IMR-90 (cell line): ENCODE data around the gene TBC1D1. TPM values are rescaled to one million over a fixed set of nuclear protein-coding genes. Genes with fewer than 3 reads are reported as not detected.

Source experiments
- ATAC-seq: fragments of 200-7000 bp; cut with Tn5 transposase; 2 replicates; pipeline ENCODE4 v1.9.1; 2020; ENCODE audit warnings: low read depth, mild to moderate bottlenecking, moderate library complexity
- BruUV-seq: library from RNA; stranded (reverse); fragments of 400-500 nt; replicated peaks from 2 replicates; lab custom pipeline; 2021; lab: Mats Ljungman, UMichigan
- CTCF ChIA-PET: fragments of 300-600 bp; formaldehyde crosslinking; extraction: SDS; loops from one replicate; lab custom pipeline; 2021; ENCODE audit warnings: antibody characterized with exemption; lab: Yijun Ruan, JAX
- POLR2A ChIA-PET: fragments of 300-600 bp; sonication (Branson Sonifier 250); formaldehyde crosslinking; loops from one replicate; lab custom pipeline; 2022; ENCODE audit warnings: antibody characterized with exemption; ENCODE audit not compliant: unreplicated experiment; lab: Charles Lee
- DNase-seq: peaks from one replicate; pipeline ENCODE4 v3.0.0; 2013
- H2AFZ ChIP-seq: replicated peaks from 2 replicates; pipeline ENCODE3; 2013; ENCODE audit warnings: low read length, mild to moderate bottlenecking; ENCODE audit not compliant: poor library complexity
- H2AK5ac ChIP-seq: 2 replicates; pipeline ENCODE4 v1.6.1; 2013; ENCODE audit warnings: low read depth, low read length, inconsistent platforms
- H2AK9ac ChIP-seq: replicated peaks from 2 replicates; pipeline ENCODE3; 2013; ENCODE audit warnings: mild to moderate bottlenecking, low read depth, low read length, moderate library complexity; ENCODE audit not compliant: poor library complexity
- H2BK120ac ChIP-seq: 2 replicates; pipeline ENCODE4 v1.6.1; 2013; ENCODE audit warnings: low read depth, low read length, inconsistent platforms
- H2BK15ac ChIP-seq: 3 replicates; pipeline ENCODE4 v1.6.1; 2013; ENCODE audit warnings: low read depth, low read length, inconsistent platforms
- H2BK20ac ChIP-seq: 2 replicates; pipeline ENCODE4 v1.6.1; 2013; ENCODE audit warnings: low read depth, mild to moderate bottlenecking, inconsistent platforms, low read length, moderate library complexity
- H2BK5ac ChIP-seq: 2 replicates; pipeline ENCODE4 v1.6.1; 2013; ENCODE audit warnings: mild to moderate bottlenecking, low read depth, low read length, inconsistent platforms; ENCODE audit not compliant: poor library complexity, severe bottlenecking
- H3K14ac ChIP-seq: replicated peaks from 2 replicates; pipeline ENCODE4 v1.6.1; 2013; ENCODE audit warnings: low read depth, low read length, inconsistent platforms
- H3K18ac ChIP-seq: 2 replicates; pipeline ENCODE4 v1.6.1; 2013; ENCODE audit warnings: low read depth, low read length, control low read depth
- H3K23ac ChIP-seq: 2 replicates; pipeline ENCODE4 v1.6.1; 2013; ENCODE audit warnings: low read depth, low read length, inconsistent platforms
- H3K27ac ChIP-seq: 2 replicates; pipeline ENCODE4 v1.5.1; 2013; ENCODE audit warnings: mild to moderate bottlenecking, control low read depth, low read length; ENCODE audit not compliant: insufficient read depth
- H3K27me3 ChIP-seq: 2 replicates; pipeline ENCODE4 v1.6.1; 2013; ENCODE audit warnings: low read length; ENCODE audit not compliant: control insufficient read depth, insufficient read depth
- H3K36me3 ChIP-seq: 2 replicates; pipeline ENCODE4 v1.6.1; 2013; ENCODE audit warnings: low read length, mixed read lengths; ENCODE audit not compliant: control insufficient read depth, insufficient read depth
- H3K4ac ChIP-seq: 2 replicates; pipeline ENCODE4 v1.6.1; 2013; ENCODE audit warnings: low read depth, low read length, inconsistent platforms
- H3K4me1 ChIP-seq: 2 replicates; pipeline ENCODE4 v1.6.1; 2013; ENCODE audit warnings: low read length, mixed read lengths; ENCODE audit not compliant: control insufficient read depth, insufficient read depth
- H3K4me2 ChIP-seq: 2 replicates; pipeline ENCODE4 v1.6.1; 2013; ENCODE audit warnings: low read depth, mild to moderate bottlenecking, control low read depth, low read length, moderate library complexity
- H3K4me3 ChIP-seq: 2 replicates; pipeline ENCODE4 v1.5.1; 2013; ENCODE audit warnings: low read depth, mild to moderate bottlenecking, control low read depth, low read length, moderate library complexity; ENCODE audit not compliant: insufficient read depth
- H3K56ac ChIP-seq: 2 replicates; pipeline ENCODE4 v1.6.1; 2013; ENCODE audit warnings: low read length, inconsistent platforms; ENCODE audit not compliant: insufficient read depth; ENCODE audit errors: extremely low read depth
- H3K79me1 ChIP-seq, 2 experiments: 2 replicates each; pipeline ENCODE4 v1.6.1; 2013; ENCODE audit warnings: low read length in 2 of 2, inconsistent platforms in 1 of 2, low read depth in 1 of 2
- H3K9ac ChIP-seq: 2 replicates; pipeline ENCODE4 v1.6.1; 2013; ENCODE audit warnings: low read depth, low read length, control low read depth
- H3K9me1 ChIP-seq: 2 replicates; pipeline ENCODE4 v1.6.1; 2013; ENCODE audit warnings: low read length, inconsistent platforms; ENCODE audit not compliant: insufficient read depth
- H3K9me3 ChIP-seq: 2 replicates; pipeline ENCODE4 v1.6.1; 2013; ENCODE audit warnings: low read length; ENCODE audit not compliant: control insufficient read depth, insufficient read depth
- H4K20me1 ChIP-seq: 2 replicates; pipeline ENCODE4 v1.6.1; 2013; ENCODE audit warnings: low read length, inconsistent platforms; ENCODE audit not compliant: insufficient read depth
- H4K5ac ChIP-seq: 2 replicates; pipeline ENCODE4 v1.6.1; 2013; ENCODE audit warnings: mild to moderate bottlenecking, low read depth, low read length, control low read depth
- H4K8ac ChIP-seq, 2 experiments: 2 replicates each; pipeline ENCODE4 v1.6.1; 2013; ENCODE audit warnings: low read depth in 2 of 2, low read length in 2 of 2, control low read depth in 1 of 2, inconsistent platforms in 1 of 2
- H4K91ac ChIP-seq: 2 replicates; pipeline ENCODE4 v1.6.1; 2013; ENCODE audit warnings: low read depth, low read length, inconsistent platforms; ENCODE audit not compliant: insufficient read depth
- BHLHE40 ChIP-seq: fragments of 150-350 bp; IDR thresholded peaks from 2 replicates; pipeline ENCODE4 v1.6.1; 2016; ENCODE audit warnings: mild to moderate bottlenecking, low read depth, low read length
- CEBPB ChIP-seq: IDR thresholded peaks from 2 replicates; pipeline ENCODE4 v1.6.1; 2012; ENCODE audit warnings: low read depth, low read length, improper control_type of control experiment
- CHD1 ChIP-seq: IDR thresholded peaks from 2 replicates; pipeline ENCODE4 v1.6.1; 2012; ENCODE audit warnings: low read depth, low read length, improper control_type of control experiment
- FOS ChIP-seq: fragments of 150-350 bp; IDR thresholded peaks from 2 replicates; pipeline ENCODE4 v1.6.1; 2016; ENCODE audit warnings: low read depth, low read length
- MAFK ChIP-seq: IDR thresholded peaks from 2 replicates; pipeline ENCODE4 v1.6.1; 2012; ENCODE audit warnings: low read depth, low read length, improper control_type of control experiment
- MAZ ChIP-seq: IDR thresholded peaks from 2 replicates; pipeline ENCODE4 v1.6.1; 2012; ENCODE audit warnings: low read depth, mild to moderate bottlenecking, low read length, improper control_type of control experiment, moderate library complexity, borderline replicate concordance
- MXI1 ChIP-seq: IDR thresholded peaks from 2 replicates; pipeline ENCODE4 v1.6.1; 2012; ENCODE audit warnings: low read depth, mild to moderate bottlenecking, low read length, moderate library complexity, borderline replicate concordance
- NFE2L2 ChIP-seq: fragments of 150-350 bp; IDR thresholded peaks from 2 replicates; pipeline ENCODE4 v1.6.1; 2016; ENCODE audit warnings: low read depth, mild to moderate bottlenecking, low read length
- POLR2A ChIP-seq: IDR thresholded peaks from 2 replicates; pipeline ENCODE4 v1.6.1; 2012; ENCODE audit warnings: mild to moderate bottlenecking, low read depth, low read length
- RAD21 ChIP-seq: IDR thresholded peaks from 2 replicates; pipeline ENCODE4 v1.6.1; 2012; ENCODE audit warnings: low read length, improper control_type of control experiment
- RCOR1 ChIP-seq: IDR thresholded peaks from 2 replicates; pipeline ENCODE4 v1.6.1; 2012; ENCODE audit warnings: mild to moderate bottlenecking, low read length, improper control_type of control experiment; ENCODE audit not compliant: insufficient replicate concordance
- RFX5 ChIP-seq: IDR thresholded peaks from 2 replicates; pipeline ENCODE4 v1.8.0; 2012; ENCODE audit warnings: low read depth, mild to moderate bottlenecking, low read length, moderate library complexity
- SMC3 ChIP-seq: fragments of 150-350 bp; IDR thresholded peaks from 2 replicates; pipeline ENCODE4 v1.6.1; 2016; ENCODE audit warnings: low read depth, mild to moderate bottlenecking, antibody characterized with exemption, low read length, moderate library complexity
- WGBS, 2 experiments: methylation state at CpG; one replicate each; pipeline versions ENCODE4 v1.1.5 to v1.1.7; 2013; ENCODE audit warnings: missing lambda C conversion rate in 2 of 2; ENCODE audit not compliant: insufficient read length in 1 of 2; ENCODE audit errors: extremely low coverage in 2 of 2; 5-methylcytosine and 5-hydroxymethylcytosine counted together
- dilution Hi-C: fragments of 300-500 bp; cut with HindIII; formaldehyde crosslinking; loops from one replicate; pipeline ENCODE4 v1.14.3; 2018; ENCODE audit warnings: low sequenced_read_pairs; ENCODE audit not compliant: unreplicated experiment
- in situ Hi-C: fragments of 300-500 bp; cut with MboI; formaldehyde crosslinking; loops from 3 replicates; pipeline ENCODE4 v1.14.3; 2019; ENCODE audit warnings: low sequenced_read_pairs, inconsistent platforms, mixed read lengths
- intact Hi-C: fragments of 100-400 bp; cut with micrococcal nuclease; formaldehyde crosslinking; loops from 2 replicates; pipeline ENCODE4 v1.10.0; 2022
- polyA plus RNA-seq, 3 experiments: library from polyadenylated mRNA; depleted of rRNA; stranded (reverse); fragments of >200 nt; gene quantifications; 2 replicates each; pipeline ENCODE4 v1.2.3, GENCODE V29; 2012; ENCODE audit warnings: low replicate concordance in 1 of 3
- total RNA-seq: library from RNA; depleted of rRNA; stranded (reverse); fragments of >200 nt; gene quantifications from 2 replicates; pipeline ENCODE4 v1.2.3, GENCODE V29; 2012
- TF ChIP-seq, protein P1 (sequence below): conservative IDR thresholded peaks from 2 replicates; pipeline ENCODE4 v1.5.1; 2012; ENCODE audit warnings: mild to moderate bottlenecking, low read depth, low read length, improper control_type of control experiment
- TF ChIP-seq, protein P2 (sequence below): fragments of 150-350 bp; IDR thresholded peaks from 2 replicates; pipeline ENCODE4 v1.6.1; 2016; ENCODE audit warnings: low read depth, mild to moderate bottlenecking, low read length, moderate library complexity, borderline replicate concordance
- TF ChIP-seq, protein P3 (sequence below): fragments of 150-350 bp; IDR thresholded peaks from 2 replicates; pipeline ENCODE4 v1.6.1; 2017; ENCODE audit warnings: mild to moderate bottlenecking, antibody characterized with exemption, low read length, low read depth

The TBC1D1 gene
- total and polyA plus RNA-seq, 2 of the 4 experiments (the other 2 are of a cell fraction): 42.4 to 104 TPM

DNA sequence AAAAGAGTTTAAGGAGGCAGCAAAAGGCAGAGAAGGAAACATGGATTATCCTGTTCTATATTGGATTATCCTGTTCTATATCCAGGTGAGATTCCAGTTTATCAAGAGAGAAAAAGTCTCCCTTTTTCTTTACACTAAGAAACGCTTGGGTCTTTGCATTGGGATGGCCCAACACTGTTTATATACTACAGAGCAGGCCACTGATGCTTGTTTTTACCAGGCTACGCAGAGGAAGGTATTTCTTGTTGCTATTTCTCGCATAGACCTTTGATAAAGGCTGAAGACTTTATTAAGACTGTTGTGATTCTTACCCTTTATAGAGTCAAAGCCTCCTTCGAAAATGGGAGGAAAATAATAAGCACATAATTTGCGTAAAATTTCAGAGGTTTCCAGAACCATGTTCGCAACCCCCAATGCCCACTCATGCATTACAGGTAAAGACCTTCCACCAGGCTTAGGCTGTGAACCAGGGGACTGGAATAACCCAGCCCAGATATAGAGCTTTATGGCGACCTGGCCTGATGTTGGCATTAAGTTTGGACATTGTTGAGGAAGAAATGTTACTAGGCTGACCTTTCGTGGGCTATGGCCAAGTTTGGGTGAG lies 287.6 kb downstream of the TBC1D1 start:
- dilution Hi-C loops (no loop called here), intact Hi-C loops (no loop called here), in situ Hi-C loops (loop anchor here (5.0 kb wide), 1 partner anchor 494 kb away; no protein-coding TSS in a partner anchor)
- no peak overlapping the region for H3K4me3 ChIP-seq
- H2BK20ac ChIP-seq: no peak overlapping the region
- H3K4me2 ChIP-seq: no peak overlapping the region
- DNase-seq (no peak), ATAC-seq (no peak)
- no peak overlapping the region; the same call in 1 of the 2 replicates for H3K4ac ChIP-seq
- BruUV-seq: no TSS peak
- no peaks in the 10 kb centered on the region for H3K36me3 ChIP-seq
- ChIA-PET CTCF (interaction anchor here (0.6 to 2.1 kb wide), 9 partner anchors 96 to 789 kb away, joined by 3 to 9 read pairs (median 4); no protein-coding TSS in a partner anchor), POLR2A (no interaction called here)
- no CpG with 5 or more reads among the region's 8 CpGs for WGBS, 2 experiments
- no peaks in the 10 kb centered on the region for H3K9me3 ChIP-seq
- no peak overlapping the region for H4K5ac ChIP-seq
- no peak overlapping the region for H3K9ac ChIP-seq
- no peaks in the 10 kb centered on the region for H4K20me1 ChIP-seq
- H3K23ac ChIP-seq: no peak overlapping the region
- no peak overlapping the region; the same call in 2 of the 3 replicates for H2BK15ac ChIP-seq
- peak overlapping the region; percentile 81 for H2AK5ac ChIP-seq
- H2AK9ac ChIP-seq: no peak overlapping the region
- no peak overlapping the region for H2BK120ac ChIP-seq
- H4K91ac ChIP-seq: peak overlapping the region; percentile 47
- H3K27ac ChIP-seq: no peak overlapping the region
- peaks cover 12% of the 10 kb centered on the region for H3K4me1 ChIP-seq
- H3K14ac ChIP-seq: no peak overlapping the region
- no peaks in the 10 kb centered on the region for H3K27me3 ChIP-seq
- no peaks in the 10 kb centered on the region for H3K79me1 ChIP-seq
- H3K56ac ChIP-seq: no peak overlapping the region
- H3K18ac ChIP-seq: no peak overlapping the region
- peak overlapping the region; percentile 24 for H2AFZ ChIP-seq
- no peak overlapping the region for H2BK5ac ChIP-seq
- TF ChIP-seq CHD1: no peak
- TF ChIP-seq RFX5: no peak
- TF ChIP-seq FOS: no peak
- TF ChIP-seq, protein P1, sequence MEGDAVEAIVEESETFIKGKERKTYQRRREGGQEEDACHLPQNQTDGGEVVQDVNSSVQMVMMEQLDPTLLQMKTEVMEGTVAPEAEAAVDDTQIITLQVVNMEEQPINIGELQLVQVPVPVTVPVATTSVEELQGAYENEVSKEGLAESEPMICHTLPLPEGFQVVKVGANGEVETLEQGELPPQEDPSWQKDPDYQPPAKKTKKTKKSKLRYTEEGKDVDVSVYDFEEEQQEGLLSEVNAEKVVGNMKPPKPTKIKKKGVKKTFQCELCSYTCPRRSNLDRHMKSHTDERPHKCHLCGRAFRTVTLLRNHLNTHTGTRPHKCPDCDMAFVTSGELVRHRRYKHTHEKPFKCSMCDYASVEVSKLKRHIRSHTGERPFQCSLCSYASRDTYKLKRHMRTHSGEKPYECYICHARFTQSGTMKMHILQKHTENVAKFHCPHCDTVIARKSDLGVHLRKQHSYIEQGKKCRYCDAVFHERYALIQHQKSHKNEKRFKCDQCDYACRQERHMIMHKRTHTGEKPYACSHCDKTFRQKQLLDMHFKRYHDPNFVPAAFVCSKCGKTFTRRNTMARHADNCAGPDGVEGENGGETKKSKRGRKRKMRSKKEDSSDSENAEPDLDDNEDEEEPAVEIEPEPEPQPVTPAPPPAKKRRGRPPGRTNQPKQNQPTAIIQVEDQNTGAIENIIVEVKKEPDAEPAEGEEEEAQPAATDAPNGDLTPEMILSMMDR: no peak
- TF ChIP-seq BHLHE40: no peak
- no peak for TF ChIP-seq CEBPB
- no peak for TF ChIP-seq RCOR1
- no peak for TF ChIP-seq MXI1
- no peak for TF ChIP-seq POLR2A
- TF ChIP-seq, protein P2, sequence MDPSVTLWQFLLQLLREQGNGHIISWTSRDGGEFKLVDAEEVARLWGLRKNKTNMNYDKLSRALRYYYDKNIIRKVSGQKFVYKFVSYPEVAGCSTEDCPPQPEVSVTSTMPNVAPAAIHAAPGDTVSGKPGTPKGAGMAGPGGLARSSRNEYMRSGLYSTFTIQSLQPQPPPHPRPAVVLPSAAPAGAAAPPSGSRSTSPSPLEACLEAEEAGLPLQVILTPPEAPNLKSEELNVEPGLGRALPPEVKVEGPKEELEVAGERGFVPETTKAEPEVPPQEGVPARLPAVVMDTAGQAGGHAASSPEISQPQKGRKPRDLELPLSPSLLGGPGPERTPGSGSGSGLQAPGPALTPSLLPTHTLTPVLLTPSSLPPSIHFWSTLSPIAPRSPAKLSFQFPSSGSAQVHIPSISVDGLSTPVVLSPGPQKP: no peak
- no peak for TF ChIP-seq RAD21
- TF ChIP-seq MAFK: no peak
- TF ChIP-seq, protein P3, sequence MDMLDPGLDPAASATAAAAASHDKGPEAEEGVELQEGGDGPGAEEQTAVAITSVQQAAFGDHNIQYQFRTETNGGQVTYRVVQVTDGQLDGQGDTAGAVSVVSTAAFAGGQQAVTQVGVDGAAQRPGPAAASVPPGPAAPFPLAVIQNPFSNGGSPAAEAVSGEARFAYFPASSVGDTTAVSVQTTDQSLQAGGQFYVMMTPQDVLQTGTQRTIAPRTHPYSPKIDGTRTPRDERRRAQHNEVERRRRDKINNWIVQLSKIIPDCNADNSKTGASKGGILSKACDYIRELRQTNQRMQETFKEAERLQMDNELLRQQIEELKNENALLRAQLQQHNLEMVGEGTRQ: no peak
- no peak for TF ChIP-seq NFE2L2
- no peak for TF ChIP-seq MAZ
- TF ChIP-seq SMC3: no peak
- H3K9me1 ChIP-seq: no peaks in the 10 kb centered on the region
- no peak overlapping the region for H4K8ac ChIP-seq
